DND-41 (cell line): Measurements from ENCODE around the gene SF3B6.
"Not testable (repeated sequence)": the region's sequence is repeated elsewhere in the genome, so short reads cannot be mapped to it uniquely, and the experiment has no call there.

Experiments
- ATAC-seq: fragments of 200-7000 bp; cut with Tn5 transposase; 3 replicates; pipeline ENCODE4 v1.9.1; 2021; ENCODE audit warnings: low read depth; ENCODE audit not compliant: insufficient read depth
- DNase-seq: peaks from one replicate; pipeline ENCODE4 v3.0.0-alpha.2; 2020
- H2AFZ ChIP-seq: 2 replicates; pipeline ENCODE4 v1.6.0; 2012; ENCODE audit warnings: low read depth, low read length
- H3K27ac ChIP-seq: 2 replicates; pipeline ENCODE4 v1.5.1; 2012; ENCODE audit warnings: low read length, inconsistent platforms
- H3K27me3 ChIP-seq: fragments of 200-600 bp; sonication (generic); 2 replicates; pipeline ENCODE4 v1.6.0; 2012; ENCODE audit warnings: low read length, mild to moderate bottlenecking, inconsistent platforms; ENCODE audit not compliant: insufficient read depth, poor library complexity
- H3K36me3 ChIP-seq: 2 replicates; pipeline ENCODE4 v1.5.1; 2012; ENCODE audit warnings: low read length, inconsistent platforms; ENCODE audit not compliant: insufficient read depth
- H3K4me1 ChIP-seq: 2 replicates; pipeline ENCODE4 v1.5.1; 2012; ENCODE audit warnings: mild to moderate bottlenecking, low read length; ENCODE audit not compliant: insufficient read depth
- H3K4me2 ChIP-seq: 2 replicates; pipeline ENCODE4 v1.6.0; 2012; ENCODE audit warnings: mild to moderate bottlenecking, moderate library complexity, low read length, inconsistent platforms; ENCODE audit not compliant: insufficient read depth
- H3K4me3 ChIP-seq, 2 experiments: fragments of 200-600 bp in 1 of 2; shearing (Covaris generic) in 1 of 2; 2 replicates each; pipeline ENCODE4 v1.5.1; 2012 to 2016; ENCODE audit warnings: inconsistent platforms in 2 of 2, low read length in 2 of 2, mild to moderate bottlenecking in 2 of 2, low read depth in 1 of 2, moderate library complexity in 1 of 2
- H3K79me2 ChIP-seq: 2 replicates; pipeline ENCODE4 v1.6.0; 2012; ENCODE audit warnings: low read length, inconsistent platforms; ENCODE audit not compliant: insufficient read depth
- H3K9ac ChIP-seq: 2 replicates; pipeline ENCODE4 v1.6.0; 2012; ENCODE audit warnings: low read depth, mild to moderate bottlenecking, inconsistent platforms, low read length, moderate library complexity
- H3K9me3 ChIP-seq: 2 replicates; pipeline ENCODE4 v1.5.1; 2012; ENCODE audit warnings: low read length, moderate library complexity, mild to moderate bottlenecking, inconsistent platforms; ENCODE audit not compliant: insufficient read depth, severe bottlenecking
- H4K20me1 ChIP-seq: 2 replicates; pipeline ENCODE4 v1.6.0; 2012; ENCODE audit warnings: low read length; ENCODE audit not compliant: insufficient read depth
- CTCF ChIP-seq: IDR thresholded peaks from 2 replicates; pipeline ENCODE4 v1.5.1; 2012; ENCODE audit warnings: borderline replicate concordance, low read length, moderate library complexity, mild to moderate bottlenecking; ENCODE audit not compliant: poor library complexity, severe bottlenecking; ENCODE audit errors: extremely low read depth
- EZH2 ChIP-seq: IDR thresholded peaks from 3 replicates; pipeline ENCODE4 v1.6.1; 2012; ENCODE audit warnings: borderline replicate concordance, low read depth, mild to moderate bottlenecking, moderate library complexity, low read length, inconsistent platforms; ENCODE audit not compliant: severe bottlenecking

The SF3B6 gene

DNA sequence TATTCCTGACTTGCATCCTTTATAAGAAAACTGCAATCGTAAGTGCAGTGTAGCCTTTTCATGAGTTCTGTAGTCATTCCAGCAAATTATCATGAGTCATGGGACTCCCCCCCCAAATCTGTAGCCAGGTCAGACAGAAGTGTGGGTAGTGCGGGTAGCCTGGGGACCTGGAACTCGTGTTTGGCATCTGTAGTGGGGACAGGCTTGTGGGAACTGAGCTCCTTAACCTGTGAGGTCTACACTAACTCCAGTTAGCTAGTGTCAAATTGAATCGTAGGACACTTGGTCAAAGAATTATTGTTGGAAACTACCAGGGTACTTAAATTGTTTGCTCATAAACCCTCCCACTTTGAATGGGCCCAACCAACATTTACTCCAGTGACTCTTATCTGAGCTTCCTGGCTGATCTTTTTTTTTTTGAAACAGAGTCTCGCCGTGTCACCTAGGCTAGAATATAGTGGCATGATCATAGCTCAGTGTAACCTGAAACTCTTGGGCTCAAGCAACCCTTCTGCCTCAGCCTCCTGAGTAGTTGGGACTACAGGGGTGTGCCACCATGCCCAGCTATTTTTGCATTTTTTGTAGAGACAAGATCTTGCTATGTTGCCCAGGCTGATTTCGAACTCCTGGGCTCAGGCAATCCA is 34.7 kb upstream of the SF3B6 start:
- Histone ChIP-seq H3K27ac (no peak overlapping the region), H3K9ac (no peak overlapping the region), H3K36me3 (no peaks in the 10 kb centered on the region), H3K4me3 (no peak overlapping the region), H2AFZ (no peak overlapping the region), H4K20me1 (no peaks in the 10 kb centered on the region), H3K27me3 (no peaks in the 10 kb centered on the region), H3K4me2 (no peak overlapping the region), H3K4me1 (no peaks in the 10 kb centered on the region), H3K9me3 (peaks cover 3% of the 10 kb centered on the region), H3K79me2 (no peaks in the 10 kb centered on the region)
- DNase-seq: no peak
- no peak for TF ChIP-seq CTCF
- TF ChIP-seq EZH2: no peak
- no peak for ATAC-seq

DNA sequence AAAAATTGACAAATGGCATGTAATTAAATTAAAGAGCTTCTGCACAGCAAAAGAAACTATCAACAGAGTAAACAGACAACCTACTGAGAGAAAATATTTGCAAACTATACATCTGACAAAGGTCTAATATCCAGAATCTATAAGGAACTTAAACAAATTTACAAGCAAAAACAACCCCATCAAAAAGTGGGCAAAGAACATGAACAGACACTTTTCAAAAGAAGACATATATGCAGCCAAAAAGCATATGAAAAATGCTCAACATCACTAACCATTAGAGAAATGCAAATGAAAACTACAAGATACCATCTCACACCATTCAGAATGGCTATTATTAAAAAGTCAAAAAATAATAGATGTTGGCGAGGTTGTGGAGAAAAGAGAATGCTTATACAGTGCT is 33.3 kb upstream of the SF3B6 start:
- not testable (repeated sequence) for ATAC-seq, H3K27ac ChIP-seq

GRCh38 chr2:24107336-24107735 is 31.2 kb upstream of the SF3B6 start:
- no peak overlapping the region for H3K4me2 ChIP-seq
- H2AFZ ChIP-seq: no peak overlapping the region
- H3K36me3 ChIP-seq: no peaks in the 10 kb centered on the region
- H3K9ac ChIP-seq: no peak overlapping the region
- H3K79me2 ChIP-seq: no peaks in the 10 kb centered on the region
- no peaks in the 10 kb centered on the region for H3K4me1 ChIP-seq
- H3K9me3 ChIP-seq: peaks cover 3% of the 10 kb centered on the region
- TF ChIP-seq EZH2 (no peak), CTCF (no peak)
- ATAC-seq (no peak), DNase-seq (no peak)
- no peaks in the 10 kb centered on the region for H3K27me3 ChIP-seq
- H4K20me1 ChIP-seq: no peaks in the 10 kb centered on the region
- H3K27ac ChIP-seq: no peak overlapping the region
- H3K4me3 ChIP-seq: no peak overlapping the region

More for the DNA sequence above, 33.3 kb upstream of the SF3B6 start:
- H3K9ac ChIP-seq, DNase-seq, H3K4me1 ChIP-seq, H3K27me3 ChIP-seq, H2AFZ ChIP-seq, H3K36me3 ChIP-seq, H3K9me3 ChIP-seq, H3K4me3 ChIP-seq, H4K20me1 ChIP-seq, H3K79me2 ChIP-seq, H3K4me2 ChIP-seq: not testable (repeated sequence)

DNA sequence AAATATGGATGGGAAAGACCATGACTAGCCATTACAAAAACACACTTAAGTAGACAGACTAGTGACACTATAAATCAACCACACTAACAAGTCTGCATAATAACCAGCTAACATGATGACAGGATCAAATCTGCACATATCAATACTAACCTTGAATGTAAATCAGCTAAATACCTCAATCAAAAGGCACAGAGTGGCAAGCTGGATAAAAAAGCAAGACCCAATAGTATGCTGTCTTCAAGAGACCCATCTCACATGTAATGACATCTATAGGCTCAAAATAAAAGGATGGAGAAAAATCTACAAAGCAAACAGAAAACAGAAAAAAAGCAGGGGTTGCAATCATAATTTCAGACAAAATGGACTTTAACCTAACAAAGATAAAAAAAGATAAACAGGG is 30.7 kb upstream of the SF3B6 start:
- no peaks in the 10 kb centered on the region for H3K36me3 ChIP-seq
- H4K20me1 ChIP-seq: no peaks in the 10 kb centered on the region
- DNase-seq (no peak), ATAC-seq (no peak)
- no peaks in the 10 kb centered on the region for H3K4me1 ChIP-seq
- H3K27ac ChIP-seq: no peak overlapping the region
- no peak overlapping the region for H3K4me3 ChIP-seq
- H2AFZ ChIP-seq: no peak overlapping the region
- H3K79me2 ChIP-seq: no peaks in the 10 kb centered on the region
- H3K27me3 ChIP-seq: no peaks in the 10 kb centered on the region
- no peak overlapping the region for H3K4me2 ChIP-seq
- peaks cover 3% of the 10 kb centered on the region for H3K9me3 ChIP-seq
- H3K9ac ChIP-seq: no peak overlapping the region
- no peak for TF ChIP-seq CTCF
- TF ChIP-seq EZH2: no peak
